ENCODE results near the gene SLC15A4.
"Not testable (repeated sequence)": the region's sequence is repeated elsewhere in the genome, so short reads cannot be mapped to it uniquely, and the experiment has no call there.

DNA sequence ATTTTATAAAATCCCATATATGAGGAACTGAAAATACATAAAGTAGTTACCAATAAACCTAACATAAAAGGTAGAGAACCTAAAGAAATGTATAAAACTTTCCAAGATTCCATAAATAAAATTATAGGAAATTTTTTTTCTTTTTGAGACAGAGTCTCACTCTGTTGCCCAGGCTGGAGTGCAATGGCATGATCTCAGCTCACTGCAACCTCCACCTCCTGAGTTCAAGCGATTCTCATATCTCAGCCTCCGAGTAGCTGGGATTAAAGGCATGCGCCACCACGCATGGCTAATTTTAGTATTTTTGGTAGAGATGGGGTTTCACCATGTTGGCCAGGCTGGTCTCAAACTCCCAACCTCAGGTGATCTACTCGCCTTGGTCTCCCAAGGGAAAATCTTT lies 18.4 kb downstream of the SLC15A4 start:
- TF ChIP-seq, protein P1, sequence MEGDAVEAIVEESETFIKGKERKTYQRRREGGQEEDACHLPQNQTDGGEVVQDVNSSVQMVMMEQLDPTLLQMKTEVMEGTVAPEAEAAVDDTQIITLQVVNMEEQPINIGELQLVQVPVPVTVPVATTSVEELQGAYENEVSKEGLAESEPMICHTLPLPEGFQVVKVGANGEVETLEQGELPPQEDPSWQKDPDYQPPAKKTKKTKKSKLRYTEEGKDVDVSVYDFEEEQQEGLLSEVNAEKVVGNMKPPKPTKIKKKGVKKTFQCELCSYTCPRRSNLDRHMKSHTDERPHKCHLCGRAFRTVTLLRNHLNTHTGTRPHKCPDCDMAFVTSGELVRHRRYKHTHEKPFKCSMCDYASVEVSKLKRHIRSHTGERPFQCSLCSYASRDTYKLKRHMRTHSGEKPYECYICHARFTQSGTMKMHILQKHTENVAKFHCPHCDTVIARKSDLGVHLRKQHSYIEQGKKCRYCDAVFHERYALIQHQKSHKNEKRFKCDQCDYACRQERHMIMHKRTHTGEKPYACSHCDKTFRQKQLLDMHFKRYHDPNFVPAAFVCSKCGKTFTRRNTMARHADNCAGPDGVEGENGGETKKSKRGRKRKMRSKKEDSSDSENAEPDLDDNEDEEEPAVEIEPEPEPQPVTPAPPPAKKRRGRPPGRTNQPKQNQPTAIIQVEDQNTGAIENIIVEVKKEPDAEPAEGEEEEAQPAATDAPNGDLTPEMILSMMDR (conservative IDR thresholded peaks at IDR 0.05; ENCODE audit: low read length): not testable (repeated sequence)
- not testable (repeated sequence) for TF ChIP-seq EZH2phosphoT487 (IDR thresholded peaks at IDR 0.05; ENCODE audit: borderline replicate concordance, low read depth, low read length)
